KMS-11 (cell line): ENCODE results near the gene DSTN.

ENCODE experiments used
- H2AFZ ChIP-seq: fragments of 200-600 bp; sonication (generic); 2 replicates; pipeline ENCODE4 v1.6.1; 2016; ENCODE audit warnings: antibody characterized with exemption, mixed run types, low read depth
- H3K27ac ChIP-seq: fragments of 200-600 bp; sonication (generic); 2 replicates; pipeline ENCODE4 v1.6.1; 2016; ENCODE audit warnings: mild to moderate bottlenecking, mixed run types
- H3K27me3 ChIP-seq: fragments of 200-600 bp; sonication (generic); 2 replicates; pipeline ENCODE4 v1.6.1; 2017; ENCODE audit warnings: mild to moderate bottlenecking, low read depth, mixed run types, moderate library complexity; ENCODE audit not compliant: insufficient read depth
- H3K36me3 ChIP-seq: fragments of 200-600 bp; sonication (generic); 2 replicates; pipeline ENCODE4 v1.6.1; 2017; ENCODE audit warnings: mild to moderate bottlenecking, mixed run types; ENCODE audit not compliant: insufficient read depth
- H3K4me1 ChIP-seq: fragments of 200-600 bp; sonication (generic); 2 replicates; pipeline ENCODE4 v1.6.1; 2016; ENCODE audit warnings: mild to moderate bottlenecking, low read depth, mixed run types; ENCODE audit not compliant: poor library complexity, severe bottlenecking
- H3K4me2 ChIP-seq: fragments of 200-600 bp; sonication (generic); 2 replicates; pipeline ENCODE4 v1.7.0; 2016; ENCODE audit warnings: mild to moderate bottlenecking, mixed run types
- H3K4me3 ChIP-seq: fragments of 200-600 bp; sonication (generic); IDR thresholded peaks from 2 replicates; pipeline ENCODE4 v1.6.1; 2017; ENCODE audit warnings: low read depth, low read length, mixed read lengths; ENCODE audit not compliant: insufficient read depth
- H3K79me2 ChIP-seq: fragments of 200-600 bp; sonication (generic); 2 replicates; pipeline ENCODE4 v1.6.1; 2016; ENCODE audit warnings: low read depth, mixed run types; ENCODE audit not compliant: insufficient read depth
- H3K9ac ChIP-seq: fragments of 200-600 bp; sonication (generic); 2 replicates; pipeline ENCODE4 v1.6.1; 2016; ENCODE audit warnings: mild to moderate bottlenecking, mixed run types
- H4K20me1 ChIP-seq: fragments of 200-600 bp; sonication (generic); 2 replicates; pipeline ENCODE4 v1.6.1; 2016; ENCODE audit warnings: mild to moderate bottlenecking, mixed run types; ENCODE audit not compliant: insufficient read depth
- CTCF ChIP-seq: fragments of 200-600 bp; sonication (generic); conservative IDR thresholded peaks from 2 replicates; pipeline ENCODE4 v1.6.1; 2017; ENCODE audit warnings: low read depth, mild to moderate bottlenecking, antibody characterized with exemption, low read length, moderate library complexity, mixed read lengths

The DSTN gene

GRCh38 chr20:17619351-17620093 lies 49.6 kb downstream of the DSTN start:
- H3K79me2 ChIP-seq, result no peaks in the 10 kb centered on the region
- no peaks in the 10 kb centered on the region for H4K20me1 ChIP-seq
- H3K4me1 ChIP-seq, result no peaks in the 10 kb centered on the region
- no peaks in the 10 kb centered on the region for H3K27me3 ChIP-seq
- H3K4me2 ChIP-seq, result no peak overlapping the region
- no peaks in the 10 kb centered on the region for H3K36me3 ChIP-seq
- H3K27ac ChIP-seq, result no peak overlapping the region
- H2AFZ ChIP-seq, result no peak overlapping the region
- H3K9ac ChIP-seq, result no peak overlapping the region
- no peak overlapping the region for H3K4me3 ChIP-seq
- TF ChIP-seq CTCF, result no peak

- Histone ChIP-seq H3K4me2 (no peak overlapping the region), H3K79me2 (no peaks in the 10 kb centered on the region), H2AFZ (no peak overlapping the region), H3K36me3 (no peaks in the 10 kb centered on the region), H3K4me3 (no peak overlapping the region), H3K4me1 (no peaks in the 10 kb centered on the region), H3K27ac (no peak overlapping the region), H3K9ac (no peak overlapping the region), H4K20me1 (no peaks in the 10 kb centered on the region), H3K27me3 (no peaks in the 10 kb centered on the region)
- TF ChIP-seq CTCF, result no peak
Measured at GRCh38 chr20:17620371-17621228, 50.7 kb downstream of the DSTN start.

GRCh38 chr20:17621229-17621968 lies 51.5 kb downstream of the DSTN start:
- Histone ChIP-seq H3K27me3 (no peaks in the 10 kb centered on the region), H3K4me2 (no peak overlapping the region), H3K9ac (no peak overlapping the region), H3K27ac (no peak overlapping the region), H3K4me1 (no peaks in the 10 kb centered on the region), H2AFZ (no peak overlapping the region), H3K4me3 (no peak overlapping the region), H3K36me3 (no peaks in the 10 kb centered on the region), H3K79me2 (no peaks in the 10 kb centered on the region), H4K20me1 (no peaks in the 10 kb centered on the region)
- TF ChIP-seq CTCF, result no peak

- Histone ChIP-seq H4K20me1 (no peaks in the 10 kb centered on the region), H3K4me1 (no peaks in the 10 kb centered on the region), H2AFZ (no peak overlapping the region), H3K79me2 (no peaks in the 10 kb centered on the region), H3K4me2 (no peak overlapping the region), H3K36me3 (no peaks in the 10 kb centered on the region), H3K27ac (no peak overlapping the region), H3K9ac (no peak overlapping the region), H3K4me3 (no peak overlapping the region), H3K27me3 (no peaks in the 10 kb centered on the region)
- no peak for TF ChIP-seq CTCF
Measured at GRCh38 chr20:17622086-17622850, 52.4 kb downstream of the DSTN start.
